ENCODE measurements around the gene DKK3. TPM values are rescaled to one million over a fixed set of nuclear protein-coding genes. Genes with fewer than 3 reads are reported as not detected.

The DKK3 gene
- polyA plus RNA-seq, 1 donor from 2014 or later, result 43.6 TPM

DNA sequence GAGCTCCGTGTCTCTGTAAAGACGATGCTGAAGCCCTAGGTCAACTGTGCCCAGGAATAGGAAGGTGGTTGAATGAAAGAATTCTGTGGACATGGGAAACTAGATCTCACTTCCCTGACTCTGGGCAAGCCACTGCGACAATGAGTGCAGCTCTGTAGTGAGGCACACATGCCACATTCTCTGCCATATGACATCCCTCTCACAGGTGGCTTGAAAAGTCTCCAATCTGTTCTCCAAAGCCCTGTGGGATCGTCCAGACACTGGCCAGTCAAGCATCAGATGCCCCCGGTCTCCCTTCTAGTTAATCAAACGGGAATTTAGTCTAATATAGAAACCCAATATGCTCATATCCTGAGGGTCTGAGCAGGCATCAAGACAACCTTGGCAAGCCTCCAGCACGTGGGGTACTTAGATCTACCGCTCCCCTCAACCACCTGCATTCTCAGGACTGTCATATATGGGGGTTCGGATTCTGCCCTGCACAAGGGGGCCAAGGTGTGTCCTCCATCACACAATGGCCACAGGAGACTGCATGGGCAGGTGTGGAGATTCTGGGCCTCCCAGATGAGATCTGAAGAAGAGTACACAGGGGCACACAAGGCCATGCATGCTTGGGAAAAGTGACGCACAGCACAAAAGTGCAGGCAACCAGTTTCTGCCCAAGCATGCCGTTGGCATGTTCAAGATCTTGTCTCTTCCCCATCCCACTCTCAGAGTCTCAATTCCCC, 11.9 kb downstream of the DKK3 start:
- Histone ChIP-seq H3K36me3 (ENCODE audit: insufficient read depth, low read length) (no peaks in the 10 kb centered on the region), H3K79me2 (replicated peaks; ENCODE audit: insufficient read depth, low read length) (no peaks in the 10 kb centered on the region), H3K9me3 (ENCODE audit: low read length) (no peaks in the 10 kb centered on the region), H4K20me1 (ENCODE audit: insufficient read depth) (no peaks in the 10 kb centered on the region), H3K9ac (ENCODE audit: low read length) (no peak overlapping the region), H2AFZ (ENCODE audit: low read depth, low read length) (no peak overlapping the region), H3K4me2 (ENCODE audit: low read length) (no peak overlapping the region), H3K27me3 (ENCODE audit: insufficient read depth, low read depth, low read length) (no peaks in the 10 kb centered on the region), H3F3A (ENCODE audit: insufficient read depth, low read length, poor library complexity, severe bottlenecking) (no peaks in the 10 kb centered on the region), H3K4me3 (ENCODE audit: low read length) (no peak overlapping the region), H3K9me2 (ENCODE audit: insufficient read depth, low read length) (no peaks in the 10 kb centered on the region), H3K27ac (ENCODE audit: low read length) (no peak overlapping the region)
- TF ChIP-seq TAF1 (IDR thresholded peaks at IDR 0.05; ENCODE audit: low read depth), result no peak
- TF ChIP-seq, protein P1, sequence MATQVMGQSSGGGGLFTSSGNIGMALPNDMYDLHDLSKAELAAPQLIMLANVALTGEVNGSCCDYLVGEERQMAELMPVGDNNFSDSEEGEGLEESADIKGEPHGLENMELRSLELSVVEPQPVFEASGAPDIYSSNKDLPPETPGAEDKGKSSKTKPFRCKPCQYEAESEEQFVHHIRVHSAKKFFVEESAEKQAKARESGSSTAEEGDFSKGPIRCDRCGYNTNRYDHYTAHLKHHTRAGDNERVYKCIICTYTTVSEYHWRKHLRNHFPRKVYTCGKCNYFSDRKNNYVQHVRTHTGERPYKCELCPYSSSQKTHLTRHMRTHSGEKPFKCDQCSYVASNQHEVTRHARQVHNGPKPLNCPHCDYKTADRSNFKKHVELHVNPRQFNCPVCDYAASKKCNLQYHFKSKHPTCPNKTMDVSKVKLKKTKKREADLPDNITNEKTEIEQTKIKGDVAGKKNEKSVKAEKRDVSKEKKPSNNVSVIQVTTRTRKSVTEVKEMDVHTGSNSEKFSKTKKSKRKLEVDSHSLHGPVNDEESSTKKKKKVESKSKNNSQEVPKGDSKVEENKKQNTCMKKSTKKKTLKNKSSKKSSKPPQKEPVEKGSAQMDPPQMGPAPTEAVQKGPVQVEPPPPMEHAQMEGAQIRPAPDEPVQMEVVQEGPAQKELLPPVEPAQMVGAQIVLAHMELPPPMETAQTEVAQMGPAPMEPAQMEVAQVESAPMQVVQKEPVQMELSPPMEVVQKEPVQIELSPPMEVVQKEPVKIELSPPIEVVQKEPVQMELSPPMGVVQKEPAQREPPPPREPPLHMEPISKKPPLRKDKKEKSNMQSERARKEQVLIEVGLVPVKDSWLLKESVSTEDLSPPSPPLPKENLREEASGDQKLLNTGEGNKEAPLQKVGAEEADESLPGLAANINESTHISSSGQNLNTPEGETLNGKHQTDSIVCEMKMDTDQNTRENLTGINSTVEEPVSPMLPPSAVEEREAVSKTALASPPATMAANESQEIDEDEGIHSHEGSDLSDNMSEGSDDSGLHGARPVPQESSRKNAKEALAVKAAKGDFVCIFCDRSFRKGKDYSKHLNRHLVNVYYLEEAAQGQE (IDR thresholded peaks at IDR 0.05; ENCODE audit: borderline replicate concordance), result no peak
- no peak for TF ChIP-seq RAD21 (conservative IDR thresholded peaks at IDR 0.05)

DNA sequence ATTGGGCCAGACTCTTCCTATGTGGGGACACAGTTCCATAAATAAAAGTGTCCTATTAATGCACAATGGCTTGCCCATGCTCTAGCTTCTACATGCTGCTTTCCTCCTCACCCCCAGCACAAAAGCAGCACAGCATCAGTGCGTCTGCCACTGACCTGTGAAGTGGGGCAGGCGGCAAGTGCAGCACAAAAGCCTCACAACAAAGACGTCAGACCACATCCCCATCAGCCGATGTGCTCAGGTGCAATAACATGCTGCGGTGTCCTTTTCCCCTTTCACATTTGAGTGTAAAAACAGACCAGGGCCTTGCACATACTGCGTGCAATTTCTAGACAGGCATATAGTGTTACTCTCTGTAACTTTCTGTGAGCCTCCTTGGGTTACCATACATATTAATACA, 12.8 kb downstream of the DKK3 start:
- no peak overlapping the region for H3K9ac ChIP-seq (ENCODE audit: low read length)
- no peak overlapping the region for H3K27ac ChIP-seq (ENCODE audit: low read length)
- no peak overlapping the region for H2AFZ ChIP-seq (ENCODE audit: low read depth, low read length)
- H3K4me2 ChIP-seq (ENCODE audit: low read length), result no peak overlapping the region
- no peaks in the 10 kb centered on the region for H3K9me2 ChIP-seq (ENCODE audit: insufficient read depth, low read length)
- H4K20me1 ChIP-seq (ENCODE audit: insufficient read depth), result no peaks in the 10 kb centered on the region
- H3K4me3 ChIP-seq (ENCODE audit: low read length), result no peak overlapping the region
- H3K27me3 ChIP-seq (ENCODE audit: insufficient read depth, low read depth, low read length), result no peaks in the 10 kb centered on the region
- H3K9me3 ChIP-seq (ENCODE audit: low read length), result no peaks in the 10 kb centered on the region
- H3F3A ChIP-seq (ENCODE audit: insufficient read depth, low read length, poor library complexity, severe bottlenecking), result no peaks in the 10 kb centered on the region
- no peaks in the 10 kb centered on the region for H3K79me2 ChIP-seq (replicated peaks; ENCODE audit: insufficient read depth, low read length)
- H3K36me3 ChIP-seq (ENCODE audit: insufficient read depth, low read length), result no peaks in the 10 kb centered on the region
- TF ChIP-seq, protein P2, sequence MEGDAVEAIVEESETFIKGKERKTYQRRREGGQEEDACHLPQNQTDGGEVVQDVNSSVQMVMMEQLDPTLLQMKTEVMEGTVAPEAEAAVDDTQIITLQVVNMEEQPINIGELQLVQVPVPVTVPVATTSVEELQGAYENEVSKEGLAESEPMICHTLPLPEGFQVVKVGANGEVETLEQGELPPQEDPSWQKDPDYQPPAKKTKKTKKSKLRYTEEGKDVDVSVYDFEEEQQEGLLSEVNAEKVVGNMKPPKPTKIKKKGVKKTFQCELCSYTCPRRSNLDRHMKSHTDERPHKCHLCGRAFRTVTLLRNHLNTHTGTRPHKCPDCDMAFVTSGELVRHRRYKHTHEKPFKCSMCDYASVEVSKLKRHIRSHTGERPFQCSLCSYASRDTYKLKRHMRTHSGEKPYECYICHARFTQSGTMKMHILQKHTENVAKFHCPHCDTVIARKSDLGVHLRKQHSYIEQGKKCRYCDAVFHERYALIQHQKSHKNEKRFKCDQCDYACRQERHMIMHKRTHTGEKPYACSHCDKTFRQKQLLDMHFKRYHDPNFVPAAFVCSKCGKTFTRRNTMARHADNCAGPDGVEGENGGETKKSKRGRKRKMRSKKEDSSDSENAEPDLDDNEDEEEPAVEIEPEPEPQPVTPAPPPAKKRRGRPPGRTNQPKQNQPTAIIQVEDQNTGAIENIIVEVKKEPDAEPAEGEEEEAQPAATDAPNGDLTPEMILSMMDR (IDR thresholded peaks at IDR 0.05; ENCODE audit: poor library complexity, severe bottlenecking), result no peak
- no peak for TF ChIP-seq POLR2AphosphoS5 (IDR thresholded peaks at IDR 0.05)
- TF ChIP-seq, protein P1 (IDR thresholded peaks at IDR 0.05; ENCODE audit: borderline replicate concordance), result no peak

All from neural cell (in vitro differentiated cells).